ENCODE data around the gene NDUFS2. TPM values are rescaled to one million over a fixed set of nuclear protein-coding genes. Genes with fewer than 3 reads are reported as not detected.

NDUFS2 gene
- total and polyA plus RNA-seq, 2 of the 8 experiments (the other 6 are each of a cell fraction or from before 2014, with no cell fraction given): 95.1 to 113 TPM

- POLR2A ChIA-PET (ENCODE audit: partially characterized antibody): interaction anchor here (0.7 to 2.2 kb wide), 4 partner anchors 9 to 39 kb away, joined by 3 to 8 read pairs (median 4); partner anchors contain the start of genes DEDD, NDUFS2 and UFC1
- Histone ChIP-seq H3K4ac (replicated peaks; ENCODE audit: insufficient read length, low read depth, low read length) (no peak overlapping the region), H2AFZ (ENCODE audit: low read length) (no peak overlapping the region), H3K4me2 (ENCODE audit: insufficient read depth in 1 of 2, low read depth in 2 of 2, low read length in 2 of 2) (no peak overlapping the region), H2BK20ac (ENCODE audit: low read length) (no peak overlapping the region), H3K4me3 (ENCODE audit: extremely low read depth in 1 of 4, insufficient read depth in 2 of 4, low read depth in 3 of 4, low read length in 4 of 4) (no peak overlapping the region), H3K18ac (ENCODE audit: extremely low read depth, low read length) (no peak overlapping the region), H4K20me1 (replicated peaks in 1 of 2; ENCODE audit: control insufficient read depth in 1 of 2, insufficient read depth in 2 of 2, low read length in 2 of 2) (no peaks in the 10 kb centered on the region), H3K56ac (replicated peaks; ENCODE audit: insufficient read length, low read depth, low read length) (no peak overlapping the region), H4K5ac (ENCODE audit: insufficient read length, low read depth, low read length) (no peak overlapping the region), H3K27ac (ENCODE audit: low read depth, low read length) (no peak overlapping the region), H3K79me1 (ENCODE audit: low read depth, low read length) (no peaks in the 10 kb centered on the region; the same call in 1 of the 2 replicates), H2BK5ac (ENCODE audit: low read depth, low read length) (no peak overlapping the region), H2AK5ac (ENCODE audit: low read depth, low read length) (no peak overlapping the region), H3K79me2 (ENCODE audit: control insufficient read depth in 1 of 2, insufficient read depth in 2 of 2, low read length in 2 of 2) (no peaks in the 10 kb centered on the region; a peak in 1 of 4 replicates), H2BK12ac (ENCODE audit: low read depth, low read length) (no peak overlapping the region), H3K14ac (ENCODE audit: insufficient read length) (no peak overlapping the region), H3K9me3 (ENCODE audit: insufficient read depth in 2 of 2, low read depth in 1 of 2, low read length in 1 of 2) (no peaks in the 10 kb centered on the region), H4K91ac (replicated peaks; ENCODE audit: insufficient read length, low read length) (no peak overlapping the region), H4K8ac (ENCODE audit: extremely low read depth, insufficient read depth, low read length) (no peak overlapping the region), H3K23me2 (ENCODE audit: low read depth, low read length) (peaks cover 17% of the 10 kb centered on the region), H3K27me3 (replicated peaks in 1 of 4; ENCODE audit: control insufficient read depth in 3 of 4, extremely low read depth in 1 of 4, insufficient read depth in 3 of 4, low read length in 3 of 4) (no peaks in the 10 kb centered on the region), H3K23ac (ENCODE audit: insufficient read length) (no peak overlapping the region), H3K4me1 (replicated peaks in 1 of 4; ENCODE audit: control insufficient read depth in 3 of 4, insufficient read depth in 4 of 4, low read length in 3 of 4) (peaks cover 0 to 22% (median 9%) of the 10 kb centered on the region in 4 experiments; a peak in 5 of 7 replicates), H3K36me3 (ENCODE audit: control insufficient read depth in 2 of 4, insufficient read depth in 4 of 4, low read length in 3 of 4) (peaks cover 0 to 7% (median 5%) of the 10 kb centered on the region in 4 experiments; a peak in 4 of 8 replicates), H2BK120ac (replicated peaks; ENCODE audit: low read depth, low read length) (no peak overlapping the region), H3K9ac (replicated peaks in 1 of 4; ENCODE audit: extremely low read depth in 1 of 4, low read depth in 3 of 4, low read length in 3 of 4) (no peak overlapping the region), H2BK15ac (ENCODE audit: low read length) (no peak overlapping the region)
- no peak for DNase-seq (ENCODE audit: low read depth in 1 of 2, low spot score in 2 of 2)
- 95% methylated on average over 10 of the region's 10 CpGs; no CpG with 5 or more reads in 1 of the 2 experiments for WGBS, 2 experiments (ENCODE audit: extremely low coverage in 1 of 2, insufficient coverage in 1 of 2, insufficient read length in 1 of 2, insufficient replicate concordance in 2 of 2, low coverage in 1 of 2, low lambda C conversion rate in 2 of 2, missing lambda C conversion rate in 1 of 2)
- TF ChIP-seq NRF1 (IDR thresholded peaks at IDR 0.05; ENCODE audit: low read depth, low read length) (no peak), TEAD4 (IDR thresholded peaks at IDR 0.05; ENCODE audit: low read depth, low read length) (no peak), ASH2L (IDR thresholded peaks at IDR 0.05; ENCODE audit: low read length) (no peak), E2F6 (IDR thresholded peaks at IDR 0.05) (no peak), KDM1A (IDR thresholded peaks at IDR 0.05; ENCODE audit: borderline replicate concordance, low read length) (no peak), SIN3A (conservative IDR thresholded peaks at IDR 0.05 in 1 of 2, IDR thresholded peaks at IDR 0.05 in 1 of 2; ENCODE audit: low read depth in 1 of 2, low read length in 2 of 2) (no peak), BACH1 (IDR thresholded peaks at IDR 0.05; ENCODE audit: low read length) (no peak)
- CTCF ChIA-PET (ENCODE audit: partially characterized antibody): interaction anchor here (0.6 to 5.2 kb wide), 5 partner anchors 8 to 66 kb away, joined by 3 to 32 read pairs (median 3); partner anchors contain the start of gene UFC1
- FAIRE-seq: no peak
Observed at GRCh38 chr1:161162806-161163205, 39.4 kb upstream of the NDUFS2 start.

Measured in H1 (cell line).